NCI-H1436 treated with DMSO at 0.1 percent for 48 hours (cell line): ENCODE measurements around the gene RIMBP2.

ENCODE experiments used
- DNase-seq: peaks from one replicate; lab custom pipeline; 2025; lab: John Stamatoyannopoulos, UW

The RIMBP2 gene

DNA sequence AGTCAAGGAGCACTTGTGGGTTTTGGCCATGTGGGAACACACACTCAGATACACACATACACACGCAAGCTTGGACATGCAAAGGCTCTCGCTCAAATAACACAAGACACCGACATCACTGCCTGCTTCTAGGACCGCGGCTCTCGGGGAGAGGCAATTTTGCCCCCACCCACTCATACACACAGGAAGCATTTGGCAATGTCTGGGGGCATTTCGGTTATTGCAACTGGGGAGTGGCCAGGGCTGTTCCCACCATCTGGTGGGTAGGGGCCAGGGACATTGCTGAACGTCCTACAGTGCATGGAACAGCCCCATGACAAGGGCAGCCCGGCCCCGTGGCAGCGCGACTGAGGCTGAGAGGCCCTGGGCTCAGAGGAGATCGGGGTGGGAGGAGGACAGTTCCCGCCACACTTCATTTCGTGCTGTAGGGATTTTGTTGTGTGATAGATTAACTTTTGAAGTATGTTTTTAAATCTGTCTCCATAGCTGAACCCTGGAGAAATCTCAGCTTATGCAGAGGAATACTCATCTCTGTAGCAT, 35.6 kb downstream of the RIMBP2 start:
- DNase-seq: no peak

GRCh38 chr12:130677957-130678558, 38.0 kb downstream of the RIMBP2 start:
- peak; percentile 18 for DNase-seq

DNA sequence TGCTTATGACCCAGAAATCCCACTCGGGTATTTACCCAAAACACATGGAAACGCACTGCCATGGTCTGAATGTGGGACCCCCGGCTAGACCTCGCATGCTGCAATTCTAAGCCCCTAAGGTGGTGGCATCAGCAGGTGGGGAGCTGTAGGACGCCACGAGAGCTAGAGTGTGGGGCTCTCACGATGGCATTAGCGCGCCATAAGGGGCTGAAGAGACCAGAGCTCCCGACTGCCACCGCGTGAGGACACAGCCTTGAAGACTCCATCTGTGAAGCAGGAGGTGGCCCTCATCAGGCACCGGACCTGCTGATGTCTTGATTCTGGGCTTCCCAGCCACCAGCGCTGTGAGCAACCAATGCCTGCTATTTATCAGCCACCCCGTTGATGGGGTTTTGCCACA, 40.3 kb downstream of the RIMBP2 start:
- no peak for DNase-seq

- no peak for DNase-seq
Measured at GRCh38 chr12:130675121-130675520, 41.0 kb downstream of the RIMBP2 start.

GRCh38 chr12:130674676-130675075, 41.4 kb downstream of the RIMBP2 start:
- no peak for DNase-seq

- DNase-seq: no peak
Measured at GRCh38 chr12:130673036-130673705, 42.9 kb downstream of the RIMBP2 start.

- DNase-seq: no peak
Measured at GRCh38 chr12:130672089-130672820, 43.8 kb downstream of the RIMBP2 start.

DNA sequence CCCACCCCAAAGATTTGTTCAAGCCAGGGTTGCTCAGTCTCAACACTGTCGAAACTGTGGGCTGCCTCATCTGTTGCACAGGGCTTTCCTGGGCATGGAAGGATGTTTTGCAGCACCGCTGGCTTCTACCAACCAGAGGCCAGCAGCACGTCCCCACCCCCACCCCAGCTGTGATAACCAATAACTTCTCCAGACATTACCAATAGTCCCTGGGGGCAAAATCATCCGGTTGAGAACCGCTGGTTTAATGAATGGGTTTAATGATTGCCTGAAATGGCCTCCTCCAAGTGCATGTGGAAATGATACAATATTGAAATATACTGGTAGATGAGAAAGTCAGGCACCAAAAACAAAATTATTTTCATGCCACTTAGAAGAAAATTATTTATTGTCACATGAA, 44.5 kb downstream of the RIMBP2 start:
- DNase-seq: no peak

GRCh38 chr12:130669797-130670196, 46.3 kb downstream of the RIMBP2 start:
- DNase-seq: no peak

DNA sequence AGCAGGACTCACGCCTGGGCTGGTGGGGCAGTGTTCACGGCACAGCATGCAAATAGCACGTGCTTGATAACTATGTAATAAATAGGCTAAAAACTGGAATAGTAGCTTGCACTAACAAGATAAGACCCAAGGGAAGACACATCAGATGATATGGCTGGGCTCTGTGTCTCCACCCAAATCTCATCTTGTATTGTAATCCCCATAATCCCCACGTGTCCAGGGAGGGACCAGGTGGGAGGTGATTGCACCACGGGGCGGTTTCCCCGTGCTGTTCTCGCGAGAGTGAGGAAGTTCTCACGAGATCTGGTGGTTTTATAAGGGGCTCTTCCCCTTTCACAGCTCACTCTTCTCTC, 46.9 kb downstream of the RIMBP2 start:
- DNase-seq: no peak

- no peak for DNase-seq
Measured at GRCh38 chr12:130668286-130669204, 47.6 kb downstream of the RIMBP2 start.

DNA sequence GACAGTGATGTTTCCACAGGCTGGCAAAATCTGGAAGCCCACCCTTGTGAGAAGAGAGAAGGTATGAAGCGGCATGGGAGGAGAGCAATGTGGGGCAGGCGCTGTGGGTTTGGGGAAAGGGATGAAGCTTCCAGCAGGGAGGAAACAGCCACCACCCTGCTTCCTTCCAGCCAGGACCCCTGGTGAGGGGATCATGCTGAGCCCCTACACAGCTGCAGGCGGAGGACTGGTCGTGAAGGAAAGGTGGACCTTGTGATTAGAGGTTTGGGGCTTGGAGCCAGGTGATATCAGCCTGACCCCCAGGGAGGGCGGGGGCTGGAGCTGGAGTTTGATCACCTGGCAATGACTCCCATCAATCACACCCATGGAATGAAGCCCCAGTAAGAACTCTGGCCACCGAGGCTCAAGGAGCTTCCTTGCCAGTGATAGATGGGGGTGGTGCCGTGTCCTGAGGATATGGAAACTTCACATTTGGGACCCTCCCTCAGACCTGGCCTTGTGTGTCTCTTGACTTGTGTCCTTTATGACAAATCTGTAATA, 48.6 kb downstream of the RIMBP2 start:
- no peak for DNase-seq

GRCh38 chr12:130666645-130667044, 49.5 kb downstream of the RIMBP2 start:
- DNase-seq: no peak

DNA sequence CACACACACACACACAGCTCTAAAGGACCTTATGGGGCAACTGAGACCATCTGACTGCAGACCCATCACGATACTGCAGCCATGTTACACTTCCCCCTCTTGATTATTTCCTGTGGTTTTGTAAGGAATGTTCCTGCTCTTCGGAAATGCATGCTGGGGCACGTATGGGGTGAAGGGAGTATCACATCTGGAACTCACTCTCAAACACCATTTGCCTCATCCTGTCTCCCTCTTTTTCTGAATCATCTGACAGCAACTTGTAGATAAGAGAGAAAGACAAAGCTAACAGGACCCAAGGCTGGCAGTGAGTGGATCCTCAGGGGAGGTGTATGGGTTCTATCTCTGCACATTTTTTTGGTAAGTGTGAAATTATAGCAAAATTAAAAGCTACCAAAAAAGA, 50.3 kb downstream of the RIMBP2 start:
- DNase-seq: no peak

DNA sequence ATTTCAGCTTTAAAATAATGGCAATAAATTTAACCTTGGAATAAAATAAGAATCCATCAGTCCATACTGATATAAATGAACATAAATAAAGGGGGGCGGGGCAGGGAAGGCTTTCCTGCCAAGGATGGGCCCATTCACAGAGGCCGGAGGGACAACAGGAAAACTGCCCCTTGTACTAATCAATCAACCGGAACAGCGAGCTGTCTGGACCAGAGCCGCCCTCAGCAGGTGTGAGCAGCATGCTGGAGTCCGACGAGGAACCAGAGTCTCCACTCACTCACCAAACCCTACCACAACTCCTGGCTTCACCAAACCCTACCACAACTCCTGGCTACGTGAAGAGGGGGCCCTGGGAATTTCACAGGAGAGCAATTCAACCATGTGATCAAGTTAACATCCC, 51.3 kb downstream of the RIMBP2 start:
- DNase-seq: no peak

GRCh38 chr12:130664252-130664651, 51.8 kb downstream of the RIMBP2 start:
- DNase-seq: no peak

- no peak for DNase-seq
Measured at GRCh38 chr12:130663514-130663913, 52.6 kb downstream of the RIMBP2 start.

DNA sequence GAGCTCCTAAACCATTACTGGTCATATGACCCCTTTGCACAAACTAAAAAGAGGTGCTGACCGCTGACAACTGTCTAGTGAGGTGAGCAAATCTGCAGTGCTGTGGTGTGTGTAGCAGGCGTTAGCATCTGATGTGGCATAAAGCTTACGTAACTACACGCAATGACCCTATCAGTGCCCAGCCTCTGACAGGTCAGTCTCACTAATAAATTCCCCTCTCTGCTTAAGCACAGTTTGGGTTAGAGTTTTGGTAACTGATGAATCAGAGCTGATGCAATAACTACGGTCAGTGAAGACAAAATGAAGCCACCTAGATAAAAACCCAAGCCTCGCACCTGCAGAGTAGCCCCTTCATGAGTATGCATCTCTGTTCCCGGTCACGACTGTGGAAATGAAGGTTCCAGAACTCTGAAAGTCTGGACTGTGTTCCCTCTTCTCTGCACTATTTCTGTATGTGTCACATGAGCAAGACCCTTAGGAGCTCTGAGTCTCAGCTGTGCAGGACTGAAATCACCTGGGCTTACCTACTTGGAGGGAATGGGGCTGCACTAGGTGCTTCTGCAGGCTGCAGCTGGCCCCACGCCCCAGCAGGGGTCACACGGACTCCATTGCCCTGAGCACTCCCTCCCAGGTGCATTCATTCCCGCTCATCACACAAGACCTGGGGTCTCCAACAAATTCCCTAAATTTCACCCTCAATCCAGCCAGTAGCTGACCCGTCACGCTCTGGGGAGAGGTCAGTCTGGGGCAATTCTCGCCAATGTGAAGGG, 54.4 kb downstream of the RIMBP2 start:
- DNase-seq: no peak

GRCh38 chr12:130661059-130661458, 55.0 kb downstream of the RIMBP2 start:
- DNase-seq: no peak

GRCh38 chr12:130658145-130658911, 57.8 kb downstream of the RIMBP2 start:
- no peak for DNase-seq
